Activated B cell treated with CpG ODN at 0.5 μM for 24 hours (primary cell): ENCODE measurements around the gene OTUD7B. TPM values are rescaled to one million over a fixed set of nuclear protein-coding genes. Genes with fewer than 3 reads are reported as not detected.

Source experiments
- ATAC-seq: fragments of 200-7000 bp; cut with Tn5 transposase; one replicate; pipeline ENCODE4 v1.10.0; 2021; ENCODE audit warnings: low read depth, mild to moderate bottlenecking, moderate library complexity
- CTCF ChIA-PET: fragments of 350-600 bp; sonication (Branson Sonifier 250); formaldehyde crosslinking; loops from one replicate; lab custom pipeline; 2021; ENCODE audit warnings: antibody characterized with exemption; lab: Charles Lee
- POLR2A ChIA-PET: fragments of 350-600 bp; sonication (Branson Sonifier 250); formaldehyde crosslinking; loops from one replicate; lab custom pipeline; 2021; ENCODE audit warnings: antibody characterized with exemption; lab: Charles Lee
- DNase-seq: peaks from one replicate; pipeline ENCODE4 v3.0.0; 2022
- H3K27ac Mint-ChIP-seq: one replicate; pipeline ENCODE4 v1.8.0; 2020; ENCODE audit warnings: mixed read lengths
- H3K27me3 Mint-ChIP-seq: one replicate; pipeline ENCODE4 v1.8.0; 2021; ENCODE audit warnings: mixed read lengths
- H3K36me3 Mint-ChIP-seq: one replicate; pipeline ENCODE4 v1.8.0; 2021; ENCODE audit warnings: low read depth, mixed read lengths
- H3K4me1 Mint-ChIP-seq: one replicate; pipeline ENCODE4 v1.8.0; 2021; ENCODE audit warnings: mixed read lengths
- H3K4me3 Mint-ChIP-seq: one replicate; pipeline ENCODE4 v1.8.0; 2020; ENCODE audit warnings: mild to moderate bottlenecking, mixed read lengths
- H3K9me3 Mint-ChIP-seq: one replicate; pipeline ENCODE4 v1.8.0; 2020; ENCODE audit warnings: mixed read lengths
- CTCF ChIP-seq: fragments of 200-600 bp; IDR thresholded peaks from one replicate; pipeline ENCODE4 v1.8.0; 2022; ENCODE audit warnings: antibody characterized with exemption, mild to moderate bottlenecking
- intact Hi-C: fragments of 100-400 bp; cut with micrococcal nuclease; formaldehyde crosslinking; loops from one replicate; pipeline ENCODE4 v1.15.1; 2024
- total RNA-seq: library from RNA; stranded (reverse); gene quantifications from 2 replicates; pipeline ENCODE4 v1.2.3, GENCODE V29; 2022

OTUD7B gene
- total RNA-seq, 1 donor from 2014 or later: 4.3 TPM

DNA sequence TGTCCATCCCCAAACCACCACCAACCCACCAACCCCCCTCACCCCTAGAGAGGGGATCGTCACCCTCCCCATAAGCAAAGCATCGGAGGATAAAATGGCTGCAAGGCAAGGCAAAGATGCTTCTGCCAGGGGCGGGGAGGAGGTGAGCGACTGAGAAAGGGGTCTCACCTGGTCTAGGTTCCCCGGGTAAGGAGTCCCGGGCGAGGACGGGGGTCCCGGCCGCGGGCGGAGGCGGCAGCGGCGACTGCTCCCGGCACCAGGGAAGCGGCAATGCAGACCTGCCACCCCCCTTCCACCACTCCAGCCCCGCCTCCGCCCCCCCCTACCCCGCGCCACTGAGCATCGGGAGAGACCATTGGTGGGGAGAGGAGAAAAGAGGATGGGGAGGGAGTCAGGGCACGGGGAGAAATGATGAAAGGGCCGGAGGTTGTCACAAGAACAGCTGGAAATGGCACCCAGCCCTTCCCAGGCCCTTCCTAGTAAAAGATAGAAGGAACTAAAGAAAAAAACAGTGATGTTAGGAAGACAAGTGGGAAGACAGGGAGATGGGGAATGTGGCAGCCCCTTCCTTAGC is 92.9 kb downstream of the OTUD7B start, which contains the start of gene SV2A:
Gene SV2A, minus strand, starts transcription at position 274 of the 574 bp plus-strand sequence. CDS start 4,004 bp downstream, outside the sequence.
- Mint-ChIP-seq H3K27ac (no peak within 1 kb of the TSS), H3K9me3 (no peaks in the 10 kb centered on the region), H3K4me3 (peak within 1 kb of the TSS; percentile 19), H3K27me3 (peaks cover 26% of the 10 kb centered on the region), H3K36me3 (peaks cover 11% of the 10 kb centered on the region), H3K4me1 (peaks cover 23% of the 10 kb centered on the region)
- intact Hi-C loops: no loop called here
- no peak for TF ChIP-seq CTCF
- DNase-seq (no peak), ATAC-seq (no peak)
- ChIA-PET CTCF (no interaction called here), POLR2A (no interaction called here)

DNA sequence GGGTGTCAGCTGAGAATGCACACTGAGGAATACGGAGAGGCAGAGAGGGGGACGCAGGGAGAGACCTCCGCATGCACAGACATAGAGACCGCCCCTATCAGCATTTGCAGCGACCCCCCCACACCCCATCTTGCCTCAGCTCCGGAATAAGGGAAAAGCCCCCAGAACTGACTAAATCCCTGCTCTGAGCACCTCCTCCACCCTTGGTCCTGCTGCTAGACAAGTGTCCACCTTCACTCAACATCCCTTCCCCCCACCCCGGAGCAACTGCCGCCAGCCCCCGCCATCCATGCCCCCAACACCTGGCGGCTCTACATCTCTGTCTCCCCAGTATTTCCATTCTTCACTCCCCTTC is 93.7 kb downstream of the OTUD7B start:
- intact Hi-C loops: no loop called here
- no peak for ATAC-seq
- H3K4me3 Mint-ChIP-seq: peak overlapping the region; percentile 19

DNA sequence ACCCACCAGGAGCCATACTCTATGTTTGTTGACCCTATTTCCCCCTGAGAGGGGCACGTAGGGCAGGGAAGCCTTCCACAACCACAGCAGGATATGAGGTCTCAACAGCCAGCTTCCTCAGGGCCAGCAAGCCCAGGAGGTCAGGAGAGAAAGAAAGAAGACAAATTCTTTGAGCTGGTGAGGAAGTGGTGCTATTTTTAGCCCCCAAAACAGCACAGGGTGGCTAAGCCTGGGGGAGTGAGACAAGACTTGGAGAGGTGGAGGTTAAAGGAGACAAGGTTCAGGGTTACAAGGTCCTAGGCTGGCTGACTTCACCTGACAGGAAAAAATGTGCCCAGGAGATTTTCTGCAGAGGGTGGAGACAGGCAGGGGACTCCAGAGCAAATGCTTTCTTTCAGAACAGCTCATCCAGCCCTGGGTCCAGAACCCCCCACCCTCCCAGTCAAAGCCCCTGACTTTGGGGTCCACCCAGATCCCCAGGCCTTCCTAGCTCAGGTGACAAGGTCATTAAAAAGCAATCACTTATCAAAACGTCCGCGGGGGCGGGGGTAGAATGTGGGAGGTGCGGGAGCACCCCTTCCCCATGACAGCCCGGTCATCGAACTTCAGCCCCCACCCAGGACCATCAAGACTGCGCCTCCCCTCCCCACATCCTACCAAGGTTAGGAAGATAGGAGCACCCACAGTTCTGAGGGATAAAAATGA is 94.2 kb downstream of the OTUD7B start:
- Mint-ChIP-seq H3K27me3 (peaks cover 26% of the 10 kb centered on the region), H3K9me3 (no peaks in the 10 kb centered on the region), H3K4me1 (peaks cover 23% of the 10 kb centered on the region), H3K36me3 (no peaks in the 10 kb centered on the region), H3K27ac (no peak overlapping the region), H3K4me3 (no peak overlapping the region)
- POLR2A ChIA-PET: interaction anchor here (2.9 kb wide), 1 partner anchor 28 kb away, joined by 17 read pairs; a partner anchor contains a TSS
- CTCF ChIA-PET: no interaction called here
- intact Hi-C loops: no loop called here
- DNase-seq: no peak
- no peak for ATAC-seq
- no peak for TF ChIP-seq CTCF

More for the DNA sequence above, 93.7 kb downstream of the OTUD7B start:
- TF ChIP-seq CTCF: no peak
- H3K27me3 Mint-ChIP-seq: peaks cover 26% of the 10 kb centered on the region
- H3K4me1 Mint-ChIP-seq: peaks cover 23% of the 10 kb centered on the region
- ChIA-PET CTCF (no interaction called here), POLR2A (interaction anchor here (2.9 kb wide), 1 partner anchor 29 kb away, joined by 17 read pairs; a partner anchor contains a TSS)
- no peaks in the 10 kb centered on the region for H3K9me3 Mint-ChIP-seq
- peaks cover 5% of the 10 kb centered on the region for H3K36me3 Mint-ChIP-seq
- no peak for DNase-seq
- H3K27ac Mint-ChIP-seq: no peak overlapping the region

DNA sequence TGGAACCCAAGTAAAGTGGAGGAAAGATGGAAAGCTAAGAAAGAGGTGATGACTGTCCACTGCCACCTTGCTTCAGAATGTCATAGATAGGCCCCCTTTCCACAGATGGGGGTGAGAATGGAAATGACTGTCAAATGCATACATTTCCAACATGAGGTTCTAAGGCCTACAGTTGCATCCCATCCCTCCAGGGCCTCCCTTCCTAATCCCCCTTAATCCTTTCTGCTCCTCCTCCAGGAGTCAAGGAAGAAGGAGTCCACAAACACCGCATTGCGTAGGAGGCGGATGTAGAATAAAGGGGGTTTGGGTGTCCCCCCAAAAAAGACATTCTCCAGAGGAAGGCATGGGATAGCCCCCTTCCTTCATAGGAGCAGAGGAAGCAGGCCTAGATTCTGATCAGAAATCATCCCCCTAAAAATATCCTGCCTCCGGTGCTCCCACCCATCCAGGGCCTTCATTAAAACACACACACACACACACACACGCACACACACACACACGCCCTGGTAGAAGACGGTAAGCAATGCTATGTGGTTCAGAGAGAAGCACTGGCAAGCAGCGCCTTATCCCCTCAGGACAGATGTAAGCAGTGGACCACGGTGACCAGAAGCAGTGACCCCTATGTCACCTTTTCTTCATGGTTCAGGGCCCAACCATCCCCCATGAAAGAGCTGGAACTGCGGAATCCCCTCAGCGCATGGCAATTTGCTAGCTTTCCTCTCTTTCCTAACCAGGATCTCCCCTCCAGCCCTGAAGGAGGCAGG is 94.9 kb downstream of the OTUD7B start:
- H3K27me3 Mint-ChIP-seq: peaks cover 26% of the 10 kb centered on the region
- no peaks in the 10 kb centered on the region for H3K9me3 Mint-ChIP-seq
- H3K4me1 Mint-ChIP-seq: peaks cover 23% of the 10 kb centered on the region
- H3K36me3 Mint-ChIP-seq: no peaks in the 10 kb centered on the region
- intact Hi-C loops: no loop called here
- TF ChIP-seq CTCF: no peak
- DNase-seq (no peak), ATAC-seq (no peak)
- CTCF ChIA-PET: no interaction called here
- POLR2A ChIA-PET: interaction anchor here (2.9 kb wide), 1 partner anchor 28 kb away, joined by 17 read pairs; a partner anchor contains a TSS
- no peak overlapping the region for H3K4me3 Mint-ChIP-seq
- no peak overlapping the region for H3K27ac Mint-ChIP-seq

DNA sequence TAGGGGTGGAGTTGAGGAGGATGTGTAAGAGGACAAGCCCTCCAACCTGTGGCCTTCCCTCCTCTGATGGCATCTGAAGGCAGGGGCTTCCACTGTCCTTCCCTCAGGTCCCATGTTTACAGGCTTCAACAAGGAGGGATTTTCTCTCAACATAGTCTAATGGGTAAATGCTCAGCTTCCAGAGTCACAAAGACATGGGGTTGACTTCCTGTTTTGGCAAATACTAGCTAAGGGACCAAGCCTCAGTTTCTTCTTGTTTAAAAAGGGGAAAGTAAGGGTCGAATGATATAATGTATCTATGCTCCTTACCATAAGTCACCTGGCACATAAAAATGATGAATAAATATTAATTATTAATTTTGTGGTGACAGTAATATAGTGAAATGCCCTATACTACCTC is 96.0 kb downstream of the OTUD7B start:
- ChIA-PET CTCF (no interaction called here), POLR2A (interaction anchor here (0.6 to 2.9 kb wide), 2 partner anchors 13 to 27 kb away, joined by 3 to 17 read pairs; a partner anchor contains a TSS)
- Mint-ChIP-seq H3K4me3 (no peak overlapping the region), H3K9me3 (no peaks in the 10 kb centered on the region), H3K4me1 (peaks cover 23% of the 10 kb centered on the region), H3K27me3 (peaks cover 28% of the 10 kb centered on the region), H3K36me3 (no peaks in the 10 kb centered on the region), H3K27ac (no peak overlapping the region)
- TF ChIP-seq CTCF: no peak
- intact Hi-C loops: no loop called here
- ATAC-seq: no peak
- DNase-seq: no peak
